ENCODE measurements around the gene PIKFYVE. TPM values are rescaled to one million over a fixed set of nuclear protein-coding genes. Genes with fewer than 3 reads are reported as not detected.
A peak's percentile ranks its signal among the peaks of the same experiment; 100 is the strongest.
"Not testable (repeated sequence)": the region's sequence is repeated elsewhere in the genome, so short reads cannot be mapped to it uniquely, and the experiment has no call there.

Gene PIKFYVE
- total RNA-seq, 1 donor from 2014 or later, result 16.1 TPM

DNA sequence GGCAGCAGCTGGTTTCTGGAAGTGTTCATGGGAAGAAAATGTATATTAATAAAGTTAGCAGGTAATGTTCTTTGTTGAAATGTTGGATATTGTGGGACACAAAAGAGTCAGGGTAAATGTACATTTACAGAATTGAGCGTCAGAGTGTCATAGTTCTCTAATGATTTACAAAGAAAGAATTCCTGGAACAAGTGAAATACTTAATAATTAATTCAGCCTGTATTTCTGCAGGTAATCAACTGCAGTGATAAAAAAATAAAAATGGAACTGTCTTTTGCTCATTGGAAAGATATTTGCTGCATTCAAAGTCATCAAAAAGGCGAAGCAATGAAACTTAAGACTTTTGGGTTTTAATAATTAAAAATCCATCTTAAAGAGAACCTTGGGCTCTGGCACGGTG, 113.1 kb downstream of the PIKFYVE start:
- intact Hi-C loops (cut with micrococcal nuclease), result no loop called here
- DNase-seq (no peak), ATAC-seq (no peak)

DNA sequence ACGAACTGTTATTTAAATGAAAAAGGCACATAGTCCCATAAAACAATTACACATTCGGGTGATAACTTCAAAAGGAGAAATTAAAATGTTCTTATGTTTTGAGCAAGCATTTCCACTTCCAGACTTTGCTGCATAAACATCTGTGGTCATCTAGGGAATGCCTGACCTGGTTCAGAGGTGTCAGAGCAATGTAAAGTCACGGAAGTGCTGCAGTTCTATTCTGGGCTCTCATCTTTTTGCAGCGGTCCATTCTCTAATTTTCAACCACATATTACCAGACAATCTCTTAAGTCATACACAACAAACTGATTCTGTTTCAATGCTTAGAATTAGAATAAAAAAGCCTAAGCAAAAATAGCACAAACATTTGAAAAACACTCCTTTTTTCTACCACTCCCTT, 118.6 kb downstream of the PIKFYVE start:
- intact Hi-C loops (cut with micrococcal nuclease), result no loop called here
- no peak for ATAC-seq
- no peak for DNase-seq

DNA sequence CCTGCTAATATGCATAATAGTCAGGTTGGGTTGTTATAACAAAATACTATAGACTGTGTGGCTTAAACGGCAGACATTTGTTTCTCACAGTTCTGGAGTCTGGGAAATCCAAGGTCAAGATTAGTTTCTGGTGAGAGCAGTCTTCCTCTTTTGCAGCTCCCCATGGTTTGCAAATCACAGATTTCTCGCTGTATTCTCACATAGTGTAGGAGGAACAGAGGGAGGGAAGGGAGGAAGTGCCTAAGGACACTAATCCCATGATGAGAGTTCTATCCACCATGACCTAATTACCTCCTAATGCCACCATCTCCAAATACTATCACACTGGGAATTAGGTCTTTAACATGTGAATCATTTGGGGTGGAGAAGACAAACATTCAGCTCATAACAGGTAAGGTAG, 120.5 kb downstream of the PIKFYVE start:
- ATAC-seq (no peak), DNase-seq (no peak)
- intact Hi-C loops (cut with micrococcal nuclease), result no loop called here

DNA sequence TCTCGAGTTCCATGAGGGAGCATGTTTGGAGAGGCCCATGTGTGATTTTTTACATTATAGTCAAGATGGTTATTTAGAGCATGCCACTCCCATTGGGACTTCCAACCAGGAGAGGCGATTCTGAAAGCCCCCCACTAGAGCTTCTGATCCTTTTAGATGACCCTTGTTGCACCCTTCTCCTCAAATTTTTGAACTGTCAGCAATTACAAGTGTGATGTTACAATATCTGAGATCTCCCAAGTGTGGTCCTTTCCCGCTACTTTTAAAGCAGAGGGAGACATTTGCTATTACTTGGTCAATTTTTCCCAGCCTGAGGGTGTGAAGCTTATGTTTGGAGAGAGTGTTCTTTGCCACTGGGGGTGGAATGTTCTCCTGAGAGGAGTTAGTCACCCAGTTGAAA, 123.9 kb downstream of the PIKFYVE start:
- intact Hi-C loops (cut with micrococcal nuclease), result no loop called here
- DNase-seq, result no peak
- no peak for ATAC-seq

DNA sequence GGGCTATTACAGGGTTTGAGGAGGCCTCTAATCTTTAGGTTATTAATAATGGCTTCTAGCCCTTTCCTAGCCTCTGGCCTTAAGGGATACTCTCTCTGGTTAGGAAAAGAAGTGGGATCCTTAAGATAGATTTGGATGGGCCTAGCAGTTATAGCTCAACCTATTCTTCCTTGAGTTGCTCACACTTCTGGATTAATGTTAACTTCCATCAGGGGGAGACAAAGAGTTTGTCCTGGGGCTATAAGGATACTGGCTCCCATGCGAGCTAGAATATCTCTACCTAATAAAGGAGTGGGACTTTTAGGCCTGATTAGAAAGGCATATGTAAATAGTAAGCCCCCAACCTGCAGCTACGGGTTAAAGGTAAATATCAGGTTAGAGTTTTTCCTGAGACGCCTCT, 126.2 kb downstream of the PIKFYVE start:
- DNase-seq (no peak), ATAC-seq (no peak)
- intact Hi-C loops (cut with micrococcal nuclease), result no loop called here

DNA sequence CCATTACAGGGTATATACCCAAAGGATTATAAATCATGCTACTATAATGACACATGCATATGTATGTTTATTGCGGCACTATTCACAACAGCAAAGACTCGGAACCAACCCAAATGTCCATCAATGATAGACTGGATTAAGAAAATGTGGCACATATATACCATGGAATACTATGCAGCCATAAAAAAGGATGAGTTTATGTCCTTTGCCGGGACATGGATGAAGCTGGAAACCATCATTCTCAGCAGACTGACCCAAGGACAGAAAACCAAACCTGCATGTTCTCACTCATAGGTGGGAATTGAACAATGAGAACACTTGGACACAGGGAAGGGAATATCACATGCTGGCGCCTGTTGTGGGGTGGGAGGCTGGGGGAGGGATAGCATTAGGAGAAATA, 130.7 kb downstream of the PIKFYVE start:
- DNase-seq; intact Hi-C loops (cut with micrococcal nuclease); ATAC-seq: not testable (repeated sequence)

DNA sequence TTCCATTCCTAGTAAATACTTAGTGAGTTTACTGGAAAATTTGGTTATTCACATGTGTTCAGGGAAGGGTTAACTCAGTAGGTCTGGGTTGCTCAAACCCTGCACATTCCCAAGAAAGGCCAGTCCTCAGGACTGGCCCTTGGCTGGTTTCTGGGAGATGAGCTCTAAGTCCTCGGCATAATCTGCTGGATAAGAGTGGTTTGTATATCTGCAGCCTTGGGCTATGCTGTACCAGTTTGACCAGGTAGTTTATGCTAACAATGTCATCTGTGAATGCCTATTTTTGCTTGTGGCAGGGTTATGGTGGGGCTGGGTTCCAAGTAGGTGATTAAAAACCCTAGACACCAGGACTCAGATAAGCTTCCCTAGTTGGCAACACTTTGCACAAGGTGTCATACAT, 133.1 kb downstream of the PIKFYVE start:
- DNase-seq (no peak), ATAC-seq (no peak)
- intact Hi-C loops (cut with micrococcal nuclease), result no loop called here

DNA sequence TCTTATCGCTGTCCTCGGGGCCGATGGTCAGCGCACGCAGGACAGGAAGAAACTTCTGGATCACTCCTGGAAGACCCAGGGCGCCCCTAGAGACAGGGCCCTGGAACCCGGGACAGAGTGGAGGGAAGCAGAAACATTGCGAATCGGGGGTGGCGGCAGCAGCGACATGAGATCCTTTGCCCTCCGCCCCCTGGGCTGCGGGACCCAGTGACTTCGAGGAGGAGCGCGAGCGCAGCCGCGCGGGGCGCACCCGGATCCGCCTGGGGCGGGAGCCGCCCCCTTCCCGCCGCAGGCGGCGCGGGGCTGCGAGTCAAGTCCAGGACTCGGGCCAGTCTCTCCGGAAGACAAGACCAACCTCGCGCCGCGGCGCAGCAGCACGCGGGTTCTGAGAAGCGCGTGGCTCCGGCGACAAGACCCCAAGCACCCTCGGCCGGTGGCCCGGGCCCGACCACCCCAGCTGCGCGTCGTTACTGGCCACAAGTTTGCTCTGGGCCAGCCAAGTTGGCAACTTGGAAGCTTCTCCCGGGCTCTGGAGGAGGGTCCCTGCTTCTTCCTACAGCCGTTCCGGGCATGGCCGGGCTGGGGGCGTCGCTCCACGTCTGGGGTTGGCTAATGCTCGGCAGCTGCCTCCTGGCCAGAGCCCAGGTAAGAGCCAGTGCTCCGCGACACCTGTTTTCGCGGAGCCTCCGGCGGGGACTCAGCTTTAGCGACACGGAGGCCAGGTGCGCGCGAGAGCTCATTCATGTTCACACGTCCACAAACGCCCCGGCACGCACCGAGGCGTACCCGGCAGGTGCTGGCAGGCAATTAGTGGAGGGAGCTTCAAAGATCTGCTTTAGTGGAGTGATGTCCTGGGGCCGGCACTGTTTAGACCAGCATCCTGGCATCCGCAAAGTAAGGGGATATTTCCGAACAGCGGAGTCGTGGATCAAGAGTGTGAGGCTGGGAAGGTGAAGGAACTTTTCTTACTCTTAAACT, 140.7 kb downstream of the PIKFYVE start, which contains the start of gene PTH2R:
TSS of gene PTH2R (plus strand) at position 319 of the 978 bp plus-strand sequence. CDS start at position 571, 252 bp downstream.
- intact Hi-C loops (cut with micrococcal nuclease), result no loop called here
- no peak for ATAC-seq
- DNase-seq, result peak; percentile 26

DNA sequence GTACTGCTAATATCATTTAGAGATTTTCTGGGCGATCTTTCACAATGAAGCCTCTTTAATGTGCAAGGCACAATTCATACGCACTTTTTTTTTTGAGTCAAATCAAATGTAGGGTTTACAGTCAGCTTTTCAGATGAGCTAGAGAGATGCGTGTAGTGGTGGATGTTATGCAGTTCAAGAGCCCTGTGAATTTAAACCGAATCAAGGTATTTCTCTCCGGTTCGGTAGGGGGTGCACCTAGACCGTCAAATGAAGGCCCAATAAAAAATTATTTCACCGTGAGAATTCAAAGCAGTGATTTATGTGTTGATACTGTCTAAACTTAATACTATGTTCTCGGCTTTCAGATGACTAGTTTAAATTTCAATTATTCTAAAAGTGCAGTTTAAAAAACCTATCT, 141.6 kb downstream of the PIKFYVE start:
- intact Hi-C loops (cut with micrococcal nuclease), result no loop called here
- ATAC-seq (no peak), DNase-seq (no peak)

Other genes with a start within 250 kb of the PIKFYVE start
- gene PLEKHM3, start 240.7 kb upstream of the PIKFYVE start, total RNA-seq, result 13.3 TPM
- gene CRYGD, start 141.7 kb upstream of the PIKFYVE start, total RNA-seq, result not detected
- gene CRYGC, start 136.4 kb upstream of the PIKFYVE start, total RNA-seq, result not detected
- not detected for gene CRYGB, start 120.1 kb upstream of the PIKFYVE start, total RNA-seq
- not detected for gene CRYGA, start 102.7 kb upstream of the PIKFYVE start, total RNA-seq
- not detected for gene C2orf80, start 76.2 kb upstream of the PIKFYVE start, total RNA-seq
- gene IDH1, start 11.2 kb upstream of the PIKFYVE start, total RNA-seq, result 50.8 TPM
- not detected for gene PTH2R, start 140.5 kb downstream of the PIKFYVE start, total RNA-seq